Measurements from ENCODE around the gene MINDY4. TPM values are rescaled to one million over a fixed set of nuclear protein-coding genes. Genes with fewer than 3 reads are reported as not detected.

MINDY4 gene
- total RNA-seq, 1 donor: 10.5 TPM

DNA sequence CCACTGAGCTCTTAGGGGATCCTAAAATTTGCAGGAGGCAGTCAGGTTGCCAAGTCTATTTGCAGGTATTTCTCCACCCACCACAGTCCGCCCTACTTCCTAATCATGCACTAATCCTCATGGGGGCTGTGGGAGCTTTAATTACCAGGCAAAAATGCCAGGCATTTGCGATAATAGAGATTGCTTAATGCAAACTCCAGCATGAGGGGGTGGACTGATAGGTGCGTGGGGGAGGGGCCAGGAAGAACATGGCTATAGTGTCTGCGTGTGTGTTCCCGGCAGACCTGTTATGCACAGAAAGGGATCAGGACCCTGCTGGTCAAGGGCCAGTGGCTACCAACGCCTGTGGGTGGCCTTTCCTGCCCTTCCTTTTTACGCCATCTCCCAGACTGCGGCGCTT is 124.8 kb downstream of the MINDY4 start:
- Histone ChIP-seq H2AFZ (ENCODE audit: low read length) (no peak overlapping the region), H3K27ac (ENCODE audit: low read depth, low read length) (no peak overlapping the region), H3K4me3 (ENCODE audit: insufficient read depth, low read length) (no peak overlapping the region), H3K4me2 (ENCODE audit: insufficient read depth, low read length) (no peak overlapping the region), H3K79me2 (ENCODE audit: insufficient read depth, low read length) (no peaks in the 10 kb centered on the region), H3K27me3 (ENCODE audit: insufficient read depth, low read length) (peaks cover 30% of the 10 kb centered on the region), H3K9me3 (ENCODE audit: low read depth, low read length) (no peaks in the 10 kb centered on the region), H3K4me1 (ENCODE audit: insufficient read depth, low read length) (peaks cover 12% of the 10 kb centered on the region), H4K20me1 (ENCODE audit: insufficient read depth, low read length) (peaks cover 4% of the 10 kb centered on the region), H3K36me3 (ENCODE audit: insufficient read depth, low read length) (no peaks in the 10 kb centered on the region)
- no peak for DNase-seq (ENCODE audit: insufficient read length, low spot score, missing footprints)
- TF ChIP-seq, protein P1, sequence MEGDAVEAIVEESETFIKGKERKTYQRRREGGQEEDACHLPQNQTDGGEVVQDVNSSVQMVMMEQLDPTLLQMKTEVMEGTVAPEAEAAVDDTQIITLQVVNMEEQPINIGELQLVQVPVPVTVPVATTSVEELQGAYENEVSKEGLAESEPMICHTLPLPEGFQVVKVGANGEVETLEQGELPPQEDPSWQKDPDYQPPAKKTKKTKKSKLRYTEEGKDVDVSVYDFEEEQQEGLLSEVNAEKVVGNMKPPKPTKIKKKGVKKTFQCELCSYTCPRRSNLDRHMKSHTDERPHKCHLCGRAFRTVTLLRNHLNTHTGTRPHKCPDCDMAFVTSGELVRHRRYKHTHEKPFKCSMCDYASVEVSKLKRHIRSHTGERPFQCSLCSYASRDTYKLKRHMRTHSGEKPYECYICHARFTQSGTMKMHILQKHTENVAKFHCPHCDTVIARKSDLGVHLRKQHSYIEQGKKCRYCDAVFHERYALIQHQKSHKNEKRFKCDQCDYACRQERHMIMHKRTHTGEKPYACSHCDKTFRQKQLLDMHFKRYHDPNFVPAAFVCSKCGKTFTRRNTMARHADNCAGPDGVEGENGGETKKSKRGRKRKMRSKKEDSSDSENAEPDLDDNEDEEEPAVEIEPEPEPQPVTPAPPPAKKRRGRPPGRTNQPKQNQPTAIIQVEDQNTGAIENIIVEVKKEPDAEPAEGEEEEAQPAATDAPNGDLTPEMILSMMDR (IDR thresholded peaks at IDR 0.05; ENCODE audit: extremely low read depth, low read depth, low read length): no peak

DNA sequence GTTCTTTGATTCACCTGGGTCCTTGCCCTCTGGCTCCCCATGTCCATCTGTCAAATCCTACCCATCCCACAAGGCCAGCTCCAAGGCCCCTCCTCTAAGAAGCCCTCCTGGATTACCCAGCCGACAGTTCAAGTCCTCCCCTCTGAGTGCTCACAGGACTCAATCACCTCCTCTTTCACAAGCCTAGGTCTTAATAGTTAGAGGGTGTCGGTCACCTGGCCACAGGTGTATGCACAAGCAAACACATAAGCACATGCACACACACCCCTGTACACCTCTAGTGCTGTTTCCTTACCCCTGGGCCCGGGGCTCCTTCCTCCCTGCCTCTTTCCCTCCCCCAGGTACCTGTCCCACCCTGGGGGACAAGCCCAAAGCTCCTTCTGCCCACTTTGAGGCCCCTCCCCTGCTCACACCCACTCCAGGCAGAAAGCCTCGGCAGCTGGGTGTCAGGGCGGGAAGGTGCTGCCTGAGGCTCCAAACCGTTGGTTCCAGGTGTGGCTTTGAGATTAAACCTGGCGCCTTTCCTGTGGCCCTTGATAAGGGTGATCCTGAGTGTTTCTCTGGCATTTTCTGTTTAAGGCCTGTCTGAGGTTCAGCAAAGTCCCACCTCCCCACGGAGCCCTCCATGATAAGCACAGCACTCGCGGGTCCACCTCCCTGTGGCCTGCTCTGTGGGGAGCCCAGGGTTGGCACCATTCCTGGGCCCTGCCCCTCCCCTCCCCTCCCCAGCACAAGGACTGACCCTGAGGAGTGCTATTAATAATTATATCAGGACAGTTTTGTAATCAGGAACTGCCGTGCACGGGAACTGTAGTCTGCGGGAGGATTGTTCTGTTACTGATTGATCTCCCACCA is 125.8 kb downstream of the MINDY4 start:
- no peak overlapping the region for H3K27ac ChIP-seq (ENCODE audit: low read depth, low read length)
- H3K9me3 ChIP-seq (ENCODE audit: low read depth, low read length): no peaks in the 10 kb centered on the region
- TF ChIP-seq, protein P1 (IDR thresholded peaks at IDR 0.05; ENCODE audit: extremely low read depth, low read depth, low read length): no peak
- H4K20me1 ChIP-seq (ENCODE audit: insufficient read depth, low read length): peaks cover 4% of the 10 kb centered on the region
- no peak overlapping the region for H3K4me3 ChIP-seq (ENCODE audit: insufficient read depth, low read length)
- no peak for DNase-seq (ENCODE audit: insufficient read length, low spot score, missing footprints)
- H2AFZ ChIP-seq (ENCODE audit: low read length): no peak overlapping the region
- no peaks in the 10 kb centered on the region for H3K79me2 ChIP-seq (ENCODE audit: insufficient read depth, low read length)
- H3K27me3 ChIP-seq (ENCODE audit: insufficient read depth, low read length): peaks cover 25% of the 10 kb centered on the region
- H3K36me3 ChIP-seq (ENCODE audit: insufficient read depth, low read length): no peaks in the 10 kb centered on the region
- H3K4me1 ChIP-seq (ENCODE audit: insufficient read depth, low read length): peaks cover 12% of the 10 kb centered on the region
- no peak overlapping the region for H3K4me2 ChIP-seq (ENCODE audit: insufficient read depth, low read length)

- H3K4me2 ChIP-seq (ENCODE audit: insufficient read depth, low read length): no peak overlapping the region
- H3K36me3 ChIP-seq (ENCODE audit: insufficient read depth, low read length): no peaks in the 10 kb centered on the region
- H3K27me3 ChIP-seq (ENCODE audit: insufficient read depth, low read length): peaks cover 19% of the 10 kb centered on the region
- no peak overlapping the region for H3K4me3 ChIP-seq (ENCODE audit: insufficient read depth, low read length)
- peaks cover 12% of the 10 kb centered on the region for H3K4me1 ChIP-seq (ENCODE audit: insufficient read depth, low read length)
- no peak overlapping the region for H2AFZ ChIP-seq (ENCODE audit: low read length)
- no peaks in the 10 kb centered on the region for H3K79me2 ChIP-seq (ENCODE audit: insufficient read depth, low read length)
- H3K27ac ChIP-seq (ENCODE audit: low read depth, low read length): no peak overlapping the region
- DNase-seq (ENCODE audit: insufficient read length, low spot score, missing footprints): no peak
- no peaks in the 10 kb centered on the region for H3K9me3 ChIP-seq (ENCODE audit: low read depth, low read length)
- TF ChIP-seq, protein P1 (IDR thresholded peaks at IDR 0.05; ENCODE audit: extremely low read depth, low read depth, low read length): no peak
- H4K20me1 ChIP-seq (ENCODE audit: insufficient read depth, low read length): peaks cover 4% of the 10 kb centered on the region
Measured at GRCh38 chr7:30897770-30898169, 126.6 kb downstream of the MINDY4 start.

DNA sequence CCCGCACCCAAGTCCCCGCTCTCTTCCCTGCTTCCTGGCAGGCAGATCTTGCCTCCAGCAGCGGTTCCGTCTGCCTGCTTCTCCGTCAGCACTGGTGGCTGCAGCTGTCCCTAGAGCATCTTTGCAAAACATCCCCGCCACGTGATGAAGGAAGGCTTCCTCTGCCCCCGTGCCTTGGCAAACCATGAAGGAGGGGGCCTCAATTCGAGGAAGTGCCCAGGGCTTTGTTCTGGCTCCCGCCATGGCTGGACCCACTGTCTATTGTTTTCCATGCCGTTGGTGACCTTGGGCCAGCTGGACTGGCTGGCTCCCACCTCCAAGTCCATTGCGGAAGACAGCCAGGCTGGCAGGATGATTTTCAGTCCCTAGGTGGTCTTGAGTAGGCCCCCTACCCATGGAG is 127.2 kb downstream of the MINDY4 start:
- no peaks in the 10 kb centered on the region for H3K36me3 ChIP-seq (ENCODE audit: insufficient read depth, low read length)
- H3K79me2 ChIP-seq (ENCODE audit: insufficient read depth, low read length): no peaks in the 10 kb centered on the region
- no peak overlapping the region for H2AFZ ChIP-seq (ENCODE audit: low read length)
- TF ChIP-seq, protein P1 (IDR thresholded peaks at IDR 0.05; ENCODE audit: extremely low read depth, low read depth, low read length): no peak
- peaks cover 9% of the 10 kb centered on the region for H3K4me1 ChIP-seq (ENCODE audit: insufficient read depth, low read length)
- no peak for DNase-seq (ENCODE audit: insufficient read length, low spot score, missing footprints)
- H3K9me3 ChIP-seq (ENCODE audit: low read depth, low read length): no peaks in the 10 kb centered on the region
- no peak overlapping the region for H3K4me2 ChIP-seq (ENCODE audit: insufficient read depth, low read length)
- no peak overlapping the region for H3K4me3 ChIP-seq (ENCODE audit: insufficient read depth, low read length)
- H3K27me3 ChIP-seq (ENCODE audit: insufficient read depth, low read length): peaks cover 15% of the 10 kb centered on the region
- no peak overlapping the region for H3K27ac ChIP-seq (ENCODE audit: low read depth, low read length)
- H4K20me1 ChIP-seq (ENCODE audit: insufficient read depth, low read length): peaks cover 4% of the 10 kb centered on the region
